DMS 273 treated with DMSO at 0.1 percent for 48 hours (cell line): ENCODE results near the gene HDLBP.

Experiments used
- DNase-seq: peaks from one replicate; lab custom pipeline; 2025; lab: John Stamatoyannopoulos, UW

The HDLBP gene

DNA sequence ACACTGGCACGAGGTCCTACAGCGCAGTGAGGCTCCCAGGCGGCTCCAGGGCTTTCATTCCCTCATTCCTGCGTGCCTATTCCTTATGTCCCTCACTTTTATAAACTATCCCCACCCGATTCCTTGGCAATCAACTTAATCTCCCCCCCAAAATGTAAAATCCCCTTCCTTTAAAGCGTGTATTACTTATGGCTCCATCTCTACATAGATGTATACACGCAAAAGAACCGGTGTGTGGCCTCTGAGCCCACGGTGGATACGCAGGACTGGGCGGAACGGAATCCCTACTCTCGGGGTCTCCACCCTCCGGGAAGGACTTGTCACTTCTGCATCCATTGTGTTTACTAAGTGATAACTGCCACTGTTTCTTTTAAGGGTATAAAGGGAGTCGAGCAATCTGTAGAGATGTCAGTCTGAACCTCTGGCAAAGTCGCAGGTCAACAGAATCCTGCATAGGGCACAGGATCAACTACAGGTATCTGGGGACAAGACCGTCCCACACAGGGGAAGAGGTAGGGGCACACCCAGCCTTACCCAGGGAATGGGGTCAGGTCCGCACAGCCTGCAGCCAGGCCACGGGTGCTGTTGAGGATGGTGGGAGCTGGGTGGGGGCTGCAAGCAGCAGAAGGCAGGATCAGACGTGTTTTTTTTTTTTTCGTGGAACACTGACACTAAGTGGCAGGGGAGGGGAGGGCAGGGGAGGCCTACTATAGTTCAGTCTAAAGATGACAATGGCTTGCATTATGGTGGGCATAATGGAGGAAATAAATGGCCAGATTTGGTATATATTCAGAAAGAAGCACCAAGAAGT, 42.1 kb downstream of the HDLBP start:
- no peak for DNase-seq

DNA sequence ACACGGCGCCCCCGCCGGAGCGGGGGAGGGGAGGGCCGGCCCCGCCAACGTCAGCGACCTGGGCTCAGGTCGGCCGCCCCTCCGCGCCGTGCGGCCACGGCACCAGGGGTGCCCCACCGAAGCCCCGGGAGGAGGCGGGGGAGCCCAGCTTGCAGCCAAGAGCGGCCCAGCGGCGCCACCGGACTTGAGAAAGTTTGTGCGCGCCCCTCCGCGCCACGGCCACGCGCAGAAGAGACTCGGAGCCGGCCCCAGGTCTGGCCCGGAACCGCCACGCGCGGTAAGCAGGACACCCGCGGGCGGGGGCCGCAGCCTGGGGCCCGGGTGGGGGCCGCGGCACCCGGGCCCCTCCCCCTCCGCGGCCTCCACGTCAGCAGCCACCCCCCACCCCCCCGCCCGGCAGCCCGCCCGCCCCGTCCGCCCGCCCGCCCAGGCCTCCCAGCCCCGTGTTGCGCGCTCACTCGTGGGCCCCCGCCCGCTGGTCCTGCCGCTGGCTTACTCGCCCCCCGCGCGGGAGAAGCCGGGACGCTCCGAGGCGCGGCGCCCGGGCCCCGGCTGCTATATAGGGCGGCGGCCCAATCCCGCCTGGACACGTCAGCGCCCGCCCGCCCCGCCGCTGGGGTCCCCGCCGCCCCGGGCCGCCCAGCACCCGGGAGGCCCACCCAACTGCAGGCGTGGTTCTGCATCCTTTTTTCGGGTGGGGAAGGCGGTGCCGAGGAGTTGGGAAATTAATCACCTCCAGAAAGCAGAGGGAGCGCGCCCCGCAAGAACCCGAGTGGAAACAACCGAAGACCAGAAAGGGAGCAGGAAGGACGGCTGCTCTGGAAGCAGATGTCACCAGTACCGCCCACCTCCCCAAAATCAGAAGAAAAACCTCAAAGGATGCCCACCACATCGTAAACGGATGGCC, 42.9 kb downstream of the HDLBP start:
- no peak for DNase-seq

DNA sequence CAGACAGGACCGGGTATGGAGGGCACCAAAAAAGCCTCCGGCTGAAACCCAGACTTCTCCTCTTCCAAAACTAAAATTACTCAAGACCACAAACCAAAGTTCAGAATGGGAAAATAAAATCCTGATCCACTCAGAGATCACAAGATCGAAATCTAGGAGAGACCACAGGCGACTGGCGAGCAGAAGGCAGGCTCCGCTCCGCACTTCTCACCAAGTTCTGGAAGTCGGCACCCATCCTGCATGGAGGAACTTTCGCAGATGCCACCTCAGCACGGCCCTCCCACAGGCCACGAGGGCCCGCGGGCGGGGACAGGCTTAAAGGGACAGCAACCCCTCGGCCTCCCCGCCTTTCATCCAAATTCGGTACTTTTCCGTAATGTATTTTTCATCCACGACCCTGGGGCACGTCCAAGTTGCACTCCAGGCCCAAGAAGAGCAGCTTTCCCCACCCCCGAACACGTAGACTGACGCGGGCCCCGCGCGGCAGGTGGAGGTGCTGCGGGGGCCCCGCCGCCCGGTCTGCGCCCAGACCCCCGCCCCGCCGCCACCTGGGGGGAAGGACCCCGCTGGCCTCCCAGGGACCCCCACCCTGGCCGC, 43.7 kb downstream of the HDLBP start:
- no peak for DNase-seq

DNA sequence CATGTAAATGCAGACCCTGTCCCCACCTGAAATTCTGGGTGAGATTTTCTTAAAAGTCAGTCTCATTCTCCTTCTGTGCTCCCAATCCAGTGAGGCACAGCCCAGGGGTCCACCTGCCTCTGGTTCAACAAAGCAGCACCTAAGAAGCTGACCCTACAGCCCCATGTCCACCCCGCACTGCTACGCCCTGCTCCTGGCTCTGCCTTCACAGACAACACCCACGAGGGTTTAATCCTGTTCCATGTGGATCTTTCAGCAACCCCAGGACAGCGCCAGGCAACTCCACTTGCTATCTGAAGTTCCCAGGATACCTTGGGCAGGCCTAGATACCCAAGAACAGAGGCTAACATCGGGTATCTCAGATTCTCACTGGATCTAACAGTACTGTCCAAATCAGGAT, 44.9 kb downstream of the HDLBP start:
- no peak for DNase-seq

DNA sequence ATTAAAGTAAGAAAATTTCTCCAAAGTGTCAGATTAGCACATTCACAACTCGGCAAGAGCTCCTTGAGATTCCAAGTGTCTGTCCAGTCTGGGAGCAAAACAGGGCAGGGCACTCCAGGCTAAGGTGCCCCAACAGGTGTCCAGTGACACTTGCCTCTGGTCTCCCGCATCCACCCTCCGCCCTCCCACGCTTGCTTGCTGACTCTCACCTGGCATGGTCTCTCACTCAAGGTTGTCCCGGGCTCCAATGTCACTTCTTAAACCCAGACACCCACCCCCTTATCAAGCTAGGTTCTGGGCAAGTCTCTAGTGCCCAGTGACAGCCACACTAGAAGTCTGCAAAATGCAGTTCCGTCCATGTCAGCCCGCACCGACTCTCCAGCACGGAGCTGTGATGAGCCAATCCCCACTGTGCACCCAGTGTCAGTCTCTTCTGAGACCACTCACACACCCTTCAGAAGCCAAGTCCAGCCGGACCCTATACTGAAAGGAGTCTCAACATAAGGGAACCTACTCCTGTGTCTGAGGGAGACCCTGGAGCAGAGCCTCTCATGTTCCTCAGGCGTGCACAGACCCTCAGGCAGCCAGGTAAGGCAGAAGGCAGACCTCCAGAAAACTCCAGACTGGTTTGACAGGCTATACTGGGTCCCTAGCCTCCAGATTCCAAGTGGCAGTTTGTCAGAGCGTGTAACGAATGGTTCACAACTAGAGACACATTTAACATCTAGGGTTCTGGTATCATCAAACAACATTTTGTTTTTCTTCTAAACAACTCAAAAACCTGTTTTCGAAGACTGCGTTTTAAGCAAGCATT, 45.6 kb downstream of the HDLBP start:
- DNase-seq = no peak

DNA sequence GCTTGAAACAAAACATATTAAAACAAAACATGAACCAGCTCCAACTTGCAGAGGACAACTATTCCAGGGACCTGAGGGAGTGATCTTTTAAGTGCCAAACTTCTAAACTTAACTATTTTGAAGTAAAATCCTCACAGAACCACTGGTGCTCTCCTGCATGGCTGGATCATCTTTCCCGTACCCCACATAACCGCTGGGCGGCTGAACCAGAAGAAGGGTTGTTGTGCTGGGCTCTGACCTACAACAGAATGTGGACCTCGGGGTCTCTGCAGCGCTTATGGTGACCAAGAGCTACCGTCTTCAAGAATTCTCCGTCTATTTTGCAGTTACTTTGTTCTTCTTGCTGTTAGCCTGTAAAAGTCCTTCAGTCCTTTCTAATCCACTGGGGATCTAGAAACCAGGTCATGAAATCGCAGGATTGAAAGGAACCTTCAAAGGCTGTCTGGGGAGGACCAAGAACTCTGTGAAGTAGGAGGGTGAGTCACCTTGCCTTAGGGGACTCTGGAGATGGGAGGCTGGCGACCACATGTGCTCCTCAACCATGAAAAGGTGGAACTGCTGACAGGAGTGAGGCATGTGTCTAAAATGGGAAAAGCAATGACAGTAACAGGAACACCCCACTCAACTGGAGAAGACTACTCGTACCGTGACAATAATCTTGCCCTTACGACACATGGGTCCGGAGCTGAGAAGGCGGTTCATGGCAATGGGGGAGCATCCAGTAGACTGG, 46.6 kb downstream of the HDLBP start:
- no peak for DNase-seq

DNA sequence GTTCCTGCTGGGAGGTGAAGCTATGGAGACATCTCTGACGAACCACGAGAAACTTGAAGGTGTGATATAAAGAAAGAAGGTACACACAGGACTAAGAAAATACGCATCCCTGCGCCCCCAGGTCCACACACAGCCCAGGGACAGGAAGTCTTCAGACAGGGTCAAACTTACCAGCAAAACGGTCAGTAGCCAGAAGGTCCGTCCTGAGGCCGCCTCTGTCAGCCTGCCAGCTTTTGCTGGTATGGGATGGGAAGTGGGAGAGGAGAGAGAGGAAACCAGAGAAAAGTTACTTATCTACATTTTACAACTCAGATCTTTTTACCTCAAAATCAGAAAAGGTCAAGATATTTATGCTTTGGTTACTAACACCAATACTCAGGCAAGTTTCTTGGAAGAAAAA, 47.2 kb downstream of the HDLBP start:
- no peak for DNase-seq

DNA sequence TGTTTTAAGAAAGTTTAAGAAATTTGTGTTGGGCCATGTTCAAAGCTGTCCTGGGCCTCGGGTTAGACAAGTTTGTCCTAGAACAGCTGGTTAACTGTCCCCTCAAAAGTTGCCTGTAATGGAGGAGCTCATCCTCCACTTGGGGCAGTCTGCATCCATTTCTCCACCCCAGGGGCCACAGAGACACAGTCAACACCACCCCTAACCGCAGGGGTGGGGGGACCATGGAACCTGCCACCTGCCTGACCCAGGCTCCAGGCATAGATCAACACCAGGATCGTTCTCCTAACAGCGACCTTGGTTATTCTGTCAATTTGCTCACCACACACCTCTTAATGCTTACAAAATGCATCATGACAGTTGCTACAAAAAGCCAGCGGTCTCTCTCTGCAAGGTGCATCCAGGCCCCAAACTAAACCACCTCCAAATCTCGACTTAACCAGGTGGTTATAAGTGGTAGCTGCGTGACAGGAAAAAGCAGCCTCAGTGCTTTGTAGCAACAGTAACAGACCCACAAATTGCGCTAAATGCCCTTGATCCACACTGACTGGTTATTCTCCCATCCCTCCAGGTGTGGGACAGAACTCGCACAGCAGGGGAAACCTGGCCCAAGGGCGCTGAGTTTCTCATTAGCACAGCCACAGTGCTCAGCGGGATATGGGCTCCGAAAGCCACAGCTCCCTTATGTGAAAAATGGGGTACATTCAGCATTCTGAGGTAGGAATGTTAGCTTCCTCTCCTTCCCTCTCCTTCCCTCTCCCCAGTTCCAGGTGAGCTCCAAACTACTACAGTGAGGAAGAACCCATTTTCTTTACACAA, 48.0 kb downstream of the HDLBP start:
- no peak for DNase-seq

DNA sequence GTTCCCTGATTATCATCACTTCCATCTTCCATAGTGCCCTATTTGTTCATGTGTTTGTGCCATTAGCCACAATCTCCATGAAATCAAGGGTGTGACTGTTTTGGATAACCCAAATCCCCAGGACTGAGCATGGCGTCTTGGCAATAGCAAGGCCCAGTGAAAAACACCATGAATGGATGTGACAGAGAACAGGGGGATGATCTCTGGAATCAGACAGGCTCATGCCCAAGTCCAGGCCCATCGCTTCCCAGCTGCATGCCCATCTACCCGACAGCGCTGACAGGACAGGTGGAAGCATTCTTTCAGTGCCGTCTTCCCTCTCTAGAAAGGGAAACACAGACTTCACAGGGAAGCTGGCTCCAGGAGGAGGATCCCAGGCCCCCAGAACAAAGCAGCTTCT, 50.0 kb downstream of the HDLBP start:
- no peak for DNase-seq

DNA sequence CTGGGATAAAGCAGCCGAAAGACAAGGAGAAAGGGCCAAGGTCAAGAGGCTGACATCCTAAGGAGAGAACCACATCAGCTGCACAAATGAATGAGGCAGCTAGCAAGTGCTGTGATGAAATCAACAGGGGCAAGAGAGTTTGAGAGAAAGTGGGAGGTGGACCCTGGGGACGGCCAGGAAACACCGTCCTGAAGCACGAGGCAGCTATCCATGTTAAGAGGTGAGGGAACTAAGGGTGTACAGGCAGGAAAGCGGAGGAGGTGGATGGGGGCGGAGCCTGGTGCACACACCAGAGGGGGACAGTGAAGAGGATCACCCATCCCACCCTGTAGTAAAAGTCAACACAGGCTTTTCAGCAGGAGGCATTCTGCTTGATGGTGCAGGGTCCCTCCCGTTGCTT, 52.4 kb downstream of the HDLBP start:
- no peak for DNase-seq

DNA sequence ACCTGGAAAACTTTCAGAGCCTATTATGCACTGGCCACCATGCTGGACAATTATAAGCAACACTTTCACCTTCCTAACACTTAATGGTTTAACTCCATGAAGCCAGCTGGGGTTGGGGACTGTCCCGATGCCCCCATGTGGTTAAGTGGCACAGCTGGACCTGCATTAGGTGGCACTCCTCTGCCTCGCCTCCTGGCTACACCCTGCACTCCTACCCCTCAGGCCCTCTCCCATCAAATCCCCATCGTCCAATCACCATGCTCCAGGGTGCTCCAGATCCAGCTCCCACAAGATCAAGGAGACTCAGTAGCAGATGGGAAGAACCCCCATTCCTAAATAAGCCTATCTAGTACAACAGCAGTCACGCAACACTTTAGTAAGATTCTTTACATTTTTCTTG, 53.8 kb downstream of the HDLBP start:
- DNase-seq = no peak

DNA sequence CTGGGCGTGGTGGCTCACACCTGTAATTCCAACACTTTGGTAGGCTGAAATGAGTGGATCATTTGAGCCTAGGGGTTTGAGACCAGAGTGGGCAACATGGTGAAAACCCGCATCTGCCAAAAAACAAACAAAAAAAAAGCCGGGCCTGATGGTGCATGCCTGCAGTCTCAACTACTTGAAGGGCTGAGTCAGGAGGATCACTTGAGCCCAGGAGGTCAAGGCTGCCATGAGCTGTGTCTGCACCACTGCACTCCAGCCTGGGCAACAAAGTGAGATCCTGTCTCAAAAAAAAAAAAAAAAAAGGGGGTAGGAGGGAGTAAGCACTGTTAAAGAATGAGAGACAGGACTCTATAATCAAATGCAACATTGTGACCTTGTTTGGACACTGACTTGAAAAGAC, 54.6 kb downstream of the HDLBP start:
- DNase-seq = no peak

DNA sequence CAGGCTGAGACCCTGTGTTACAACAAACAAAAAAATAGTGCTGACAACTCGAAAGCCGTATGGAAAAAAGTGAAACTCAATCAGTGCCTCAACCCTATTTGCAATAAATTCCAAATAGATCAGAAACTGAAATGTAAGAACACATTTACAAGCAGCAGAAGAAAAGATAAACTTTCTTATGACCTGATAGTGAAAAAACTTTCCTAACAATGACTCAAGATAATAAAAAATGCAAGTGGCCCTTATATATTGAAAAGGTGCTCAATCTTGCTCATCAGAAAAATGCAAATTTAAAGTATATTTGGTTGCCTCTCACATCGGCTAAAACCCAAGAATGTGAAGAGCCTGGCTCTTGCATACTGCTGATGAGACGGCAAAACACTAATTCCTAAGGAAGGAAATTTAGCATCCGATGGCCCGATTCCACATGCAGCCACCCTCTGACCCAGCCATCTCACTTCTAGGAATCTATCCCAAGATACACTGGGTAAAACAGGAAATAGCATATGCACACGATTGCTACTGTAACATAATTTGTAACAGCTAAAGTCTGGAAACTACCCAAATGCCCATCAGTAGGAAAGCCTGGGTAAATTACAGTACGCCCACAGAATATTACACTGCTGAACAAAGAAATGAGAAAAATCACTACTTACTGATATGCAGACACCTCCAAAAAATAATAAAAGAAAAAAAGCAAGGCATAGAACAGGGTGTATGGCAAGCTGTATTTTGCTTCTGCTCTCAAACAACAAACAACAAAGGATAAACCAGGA, 56.8 kb downstream of the HDLBP start:
- no peak for DNase-seq

DNA sequence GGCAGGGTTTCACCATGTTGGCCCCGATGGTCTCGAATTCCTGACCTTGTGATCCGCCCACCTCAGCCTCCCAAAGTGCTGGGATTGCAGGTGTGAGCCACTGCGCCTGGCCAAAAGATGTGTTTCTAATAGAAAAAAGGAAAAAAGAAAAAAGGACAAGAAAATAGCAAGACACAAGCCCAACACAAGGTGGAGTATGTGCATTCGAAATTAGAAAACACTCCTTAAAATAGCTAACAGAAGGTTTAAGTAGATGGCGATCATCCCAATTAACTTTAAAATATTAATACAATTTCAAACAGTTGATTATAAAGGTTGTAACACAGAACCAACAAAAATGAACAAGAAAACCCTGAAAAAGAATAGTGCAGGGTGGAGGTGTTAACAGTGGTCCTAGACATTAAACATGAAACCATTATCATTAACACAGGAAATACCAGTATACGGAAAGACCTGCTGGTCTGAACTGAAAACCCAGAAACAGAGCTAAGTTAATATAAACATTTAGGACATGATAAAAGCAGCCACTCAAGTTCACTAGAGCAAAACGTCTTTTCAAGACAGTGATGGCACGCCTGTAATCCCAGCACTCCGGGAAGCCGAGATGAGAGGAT, 57.9 kb downstream of the HDLBP start:
- DNase-seq = no peak

DNA sequence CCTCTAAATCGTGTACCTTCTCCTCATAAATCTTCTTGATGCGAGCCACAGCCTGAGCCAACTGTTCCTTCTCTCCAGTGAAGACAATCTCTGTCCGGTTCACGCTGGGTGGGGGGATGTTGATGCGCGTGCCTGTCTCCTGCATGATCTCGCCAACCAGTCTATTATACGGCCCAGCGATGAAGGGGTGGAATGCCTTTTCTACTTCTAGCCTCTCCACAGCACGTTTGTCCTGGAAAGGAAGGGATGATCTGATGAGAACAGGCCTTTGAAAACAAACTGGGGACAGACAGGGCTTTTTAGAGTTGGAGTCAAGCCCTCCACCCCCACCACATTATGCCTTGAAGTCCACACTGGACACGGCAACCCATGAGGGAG, 59.3 kb downstream of the HDLBP start:
- no peak for DNase-seq

DNA sequence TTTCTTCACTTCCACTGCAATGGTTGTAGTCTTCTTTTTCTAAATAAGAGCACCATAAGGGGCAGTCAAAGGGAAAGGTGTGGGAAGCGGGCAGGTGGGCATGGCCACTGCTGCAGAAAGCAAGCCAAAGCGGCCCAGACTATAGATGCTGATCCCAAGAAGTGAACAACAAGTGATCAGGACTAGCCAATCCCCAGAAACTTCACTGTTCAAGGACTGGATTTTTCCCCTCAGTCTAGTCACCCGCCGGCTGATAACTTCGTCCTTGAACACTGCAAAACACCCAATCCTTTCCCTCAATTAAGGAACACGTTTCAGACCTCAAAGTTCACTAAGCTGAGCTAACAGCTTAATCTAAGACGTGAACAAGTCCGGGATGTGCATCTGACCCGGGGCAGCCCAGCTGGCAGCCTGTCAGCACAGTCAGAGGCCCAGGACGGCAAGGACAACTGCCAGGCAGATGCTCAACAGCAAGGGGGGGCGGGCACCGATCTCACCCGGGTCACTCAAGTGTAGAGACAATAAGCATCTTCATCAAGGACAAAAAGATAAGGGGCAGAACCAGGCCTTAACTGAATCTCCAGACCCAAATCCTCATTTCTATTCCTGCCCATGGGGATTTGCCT, 59.8 kb downstream of the HDLBP start:
- DNase-seq = no peak

DNA sequence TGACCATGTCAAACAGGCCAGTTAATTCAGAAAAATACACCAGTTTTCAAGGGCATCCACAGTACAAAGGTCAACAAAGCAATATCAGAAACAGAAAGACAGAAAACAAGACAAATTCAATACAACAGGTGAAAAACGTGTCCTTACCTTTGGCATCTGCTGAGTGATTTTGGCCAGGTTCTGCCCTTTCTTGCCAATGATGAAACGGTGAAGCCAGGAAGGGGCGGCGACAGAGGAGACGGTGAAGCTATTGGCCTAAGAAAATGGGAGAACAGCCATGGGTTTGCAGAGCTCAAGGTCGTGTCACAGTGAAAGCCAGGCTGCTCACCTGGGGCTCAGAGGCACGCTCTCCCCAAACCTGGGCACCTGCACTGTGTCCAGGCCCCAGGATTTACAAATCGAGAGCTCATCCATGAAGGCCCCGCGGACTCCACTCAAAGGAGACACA, 60.5 kb downstream of the HDLBP start:
- DNase-seq = no peak

DNA sequence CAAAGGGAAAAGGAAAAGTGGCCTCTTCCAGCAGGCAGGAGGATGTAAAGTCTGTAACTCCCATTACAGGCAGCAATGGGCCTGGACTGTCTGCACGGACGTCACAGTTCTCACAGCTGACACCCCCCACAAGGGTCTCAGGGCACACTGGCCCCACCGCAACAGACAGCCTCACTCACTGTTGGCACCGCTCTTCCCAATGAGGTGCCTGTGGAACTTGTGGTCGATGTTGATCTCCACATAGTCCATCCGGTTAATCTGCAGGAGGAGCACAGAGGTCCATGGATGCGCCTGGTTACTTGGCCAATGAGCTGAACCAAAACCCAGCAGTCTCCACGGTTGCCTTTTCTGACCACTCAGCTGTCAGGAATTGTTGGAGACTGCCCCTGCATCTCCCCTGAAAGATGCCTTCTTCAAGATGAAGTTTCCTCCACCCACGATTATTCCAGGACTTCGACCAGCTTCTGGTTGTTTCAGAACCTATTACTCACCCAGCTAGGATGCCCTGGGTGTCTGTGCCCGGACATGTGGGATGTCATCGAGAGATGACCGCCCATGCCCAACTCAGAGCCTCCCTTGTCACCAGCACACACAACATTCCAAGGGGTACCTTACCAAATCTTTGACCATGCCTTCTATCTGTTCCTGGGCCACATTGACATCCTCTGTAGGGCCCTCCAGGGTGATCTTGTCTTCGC, 62.5 kb downstream of the HDLBP start:
- DNase-seq = no peak
